Medulla oblongata (tissue), 1 donor: ENCODE measurements around the gene ST3GAL6.

Experiments used
- DNase-seq: peaks from one replicate; pipeline ENCODE4 v3.0.0-alpha.2; 2015; ENCODE audit errors: extremely low spot score

Gene ST3GAL6

DNA sequence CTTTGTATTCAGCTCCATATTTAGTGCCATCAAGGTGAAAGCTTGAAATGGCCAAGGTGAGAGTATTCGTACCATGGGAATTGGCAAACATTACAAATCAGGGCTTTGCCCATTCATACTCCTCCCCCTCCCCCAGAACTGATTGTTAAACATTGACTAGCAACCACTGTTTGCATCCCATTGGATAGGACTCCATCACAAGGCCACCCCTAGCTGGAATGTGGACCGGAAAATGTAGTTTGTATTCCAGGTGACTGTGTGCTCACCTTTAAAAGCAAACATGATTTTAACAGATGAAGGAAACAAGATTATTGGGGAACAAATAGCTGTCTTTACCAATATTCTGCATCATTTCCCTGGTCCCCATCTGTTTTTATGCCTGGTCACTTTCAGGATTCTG is 14.1 kb downstream of the ST3GAL6 start:
- DNase-seq = no peak

GRCh38 chr3:98777801-98778220 is 14.7 kb downstream of the ST3GAL6 start:
- no peak for DNase-seq

DNA sequence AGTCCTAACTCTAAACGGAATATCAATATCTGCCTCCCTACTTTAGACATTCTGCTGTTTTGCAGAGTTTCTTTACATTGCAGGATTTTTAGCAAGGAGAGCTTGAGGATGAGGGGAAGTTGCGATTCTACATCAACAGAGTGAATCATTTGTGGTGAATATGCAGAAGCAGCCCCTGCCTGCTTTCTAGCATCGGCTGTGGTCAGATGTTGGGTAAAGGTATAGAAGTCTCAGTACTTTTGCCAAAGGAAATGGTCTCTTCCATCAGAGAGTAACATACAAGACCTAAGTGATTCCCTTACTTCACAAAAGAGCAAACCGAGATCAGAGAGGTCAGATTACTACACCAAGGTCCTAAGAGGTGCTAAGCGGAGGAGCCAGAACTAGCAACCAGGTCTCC is 15.2 kb downstream of the ST3GAL6 start:
- no peak for DNase-seq

DNA sequence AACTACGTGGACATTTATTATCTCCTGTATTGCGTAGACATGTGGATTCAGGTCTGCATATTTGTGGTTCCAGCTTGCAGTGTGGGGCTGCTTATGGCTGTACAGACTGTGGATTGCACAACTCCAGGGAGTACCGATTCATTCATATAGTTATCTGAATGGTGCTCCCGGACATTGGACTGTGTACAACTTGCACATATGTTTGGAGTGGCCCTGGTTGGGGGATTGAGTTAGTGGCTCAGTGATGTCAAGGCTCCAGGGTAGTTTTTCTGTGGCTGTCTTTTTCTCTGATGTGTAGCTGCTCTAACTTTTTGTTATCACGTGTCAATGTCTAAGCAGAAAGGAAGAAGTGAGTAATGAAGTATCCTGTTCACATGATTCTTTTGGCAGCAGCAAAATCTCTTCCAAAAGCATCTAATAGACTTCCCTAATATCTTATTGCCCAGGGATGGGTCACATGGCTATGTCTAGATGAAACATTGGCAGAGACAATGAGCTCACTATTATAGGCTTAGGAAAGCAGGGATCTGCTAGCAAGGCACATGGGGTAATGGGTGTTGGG is 15.8 kb downstream of the ST3GAL6 start:
- DNase-seq = peak; percentile 73

- DNase-seq = peak; percentile 88
Observed at GRCh38 chr3:98779541-98780335, 16.6 kb downstream of the ST3GAL6 start.

- no peak for DNase-seq
Observed at GRCh38 chr3:98780343-98780742, 17.2 kb downstream of the ST3GAL6 start.

- no peak for DNase-seq
Observed at GRCh38 chr3:98782824-98783500, 19.8 kb downstream of the ST3GAL6 start.

DNA sequence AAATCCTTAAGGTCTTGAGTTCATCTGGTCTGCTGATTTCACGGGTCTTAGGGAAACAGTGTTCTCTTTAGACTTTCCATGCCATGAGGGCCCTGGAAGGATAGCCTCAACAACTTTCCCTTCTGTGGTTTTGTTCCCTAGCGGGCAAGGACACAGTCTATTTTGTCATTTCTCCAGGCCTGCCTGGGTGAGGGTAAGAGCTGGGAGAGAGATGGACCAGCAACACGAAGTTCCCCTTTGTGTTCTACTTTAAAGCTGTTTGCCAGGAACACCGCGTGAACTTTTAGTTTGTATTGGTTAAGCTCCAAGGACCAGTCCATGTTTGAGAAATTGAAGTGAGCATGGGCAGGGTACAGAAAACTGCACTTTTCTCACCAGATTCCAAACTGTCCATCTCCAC is 20.9 kb downstream of the ST3GAL6 start:
- peak; percentile 63 for DNase-seq

- DNase-seq = no peak
Observed at GRCh38 chr3:98784666-98785600, 21.8 kb downstream of the ST3GAL6 start.

DNA sequence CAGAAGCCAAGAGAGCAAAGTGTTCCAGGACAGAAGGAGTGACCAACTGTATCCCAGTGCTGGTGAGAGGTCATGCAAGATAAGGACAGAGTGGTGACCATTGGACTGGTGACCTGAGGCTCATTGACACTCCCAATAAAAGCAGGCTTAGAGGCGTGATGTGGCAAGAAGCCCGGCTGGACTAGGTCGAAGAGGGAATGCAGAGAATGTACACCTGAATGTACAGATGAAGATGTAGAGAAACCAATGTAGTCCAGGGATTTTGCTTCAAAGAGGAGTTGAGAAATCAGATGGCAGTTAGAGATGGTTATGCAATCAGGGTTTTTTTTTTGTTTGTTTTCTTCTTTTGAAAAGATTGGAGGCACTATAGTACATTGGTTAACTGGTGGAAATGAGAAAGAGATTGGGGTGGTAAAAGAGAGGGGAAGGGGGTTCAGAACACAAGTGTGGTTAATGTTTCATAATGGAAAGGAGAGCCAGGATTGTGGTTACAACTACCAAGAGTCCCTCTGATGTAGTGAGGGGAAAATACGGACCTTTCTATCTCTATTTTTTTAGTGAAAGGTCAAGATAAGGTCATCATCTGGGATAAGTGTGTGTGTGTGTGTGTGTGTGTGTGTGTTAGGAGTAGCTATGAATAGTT is 23.3 kb downstream of the ST3GAL6 start:
- DNase-seq = no peak

DNA sequence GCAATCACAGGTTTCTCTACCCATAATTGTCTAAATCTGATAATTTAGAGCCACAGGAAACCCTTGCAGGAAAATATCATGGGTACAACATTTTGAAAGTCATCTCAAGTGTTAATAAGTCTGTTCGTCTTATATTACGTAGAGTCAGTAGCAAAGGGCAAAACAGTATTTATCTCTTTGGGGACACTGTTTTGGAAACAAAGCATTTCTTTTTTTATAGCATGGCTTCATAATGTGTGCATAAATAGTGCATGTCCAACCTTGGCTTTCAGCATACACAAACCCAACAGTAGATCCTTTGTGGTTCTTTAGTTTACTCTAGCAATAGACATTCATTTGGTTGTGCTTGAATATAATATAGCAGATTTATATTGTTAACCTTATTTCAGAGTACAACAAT is 24.0 kb downstream of the ST3GAL6 start:
- no peak for DNase-seq

- peak; percentile 24 for DNase-seq
Observed at GRCh38 chr3:98788651-98789050, 25.5 kb downstream of the ST3GAL6 start.

GRCh38 chr3:98791341-98792325 is 28.5 kb downstream of the ST3GAL6 start:
- DNase-seq = no peak

GRCh38 chr3:98793971-98794370 is 30.8 kb downstream of the ST3GAL6 start:
- no peak for DNase-seq

DNA sequence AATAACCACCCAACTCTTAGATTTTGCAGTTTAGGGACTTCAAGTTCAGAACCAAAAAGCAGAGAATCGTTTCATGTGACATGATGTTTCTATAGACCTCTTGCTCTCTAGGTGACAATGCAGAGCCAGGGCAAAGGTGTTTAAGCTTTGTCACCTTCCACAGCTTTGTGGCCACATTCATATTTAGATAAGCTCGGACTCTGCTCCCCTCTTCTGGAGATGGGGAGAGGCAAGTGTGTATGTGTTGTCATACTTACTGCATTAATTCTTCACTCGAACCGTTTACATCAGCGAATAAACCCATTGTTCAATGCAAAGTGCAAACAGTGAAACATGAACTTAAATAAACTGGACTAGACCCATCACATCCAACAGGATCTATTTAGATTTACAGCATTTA is 33.2 kb downstream of the ST3GAL6 start:
- DNase-seq = no peak

DNA sequence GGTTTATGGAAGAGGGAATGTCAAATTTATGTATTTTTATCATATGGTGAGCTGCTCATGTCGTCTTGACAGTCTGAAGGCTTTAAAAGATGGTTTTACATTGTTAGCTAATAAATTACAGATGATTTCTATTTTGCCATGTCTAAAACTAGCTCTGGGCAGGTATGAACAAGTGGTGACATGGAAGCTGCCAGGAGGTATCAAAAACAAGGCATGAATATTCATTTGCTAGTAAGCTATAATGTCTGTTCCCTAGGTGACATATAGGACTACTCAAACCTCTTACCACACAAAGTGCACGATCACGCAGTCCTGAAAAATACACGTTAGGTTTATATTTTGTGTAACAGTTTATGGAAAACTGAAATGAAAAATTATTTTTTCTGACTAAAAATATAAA is 34.8 kb downstream of the ST3GAL6 start:
- DNase-seq = no peak

GRCh38 chr3:98798820-98799219 is 35.7 kb downstream of the ST3GAL6 start:
- no peak for DNase-seq

DNA sequence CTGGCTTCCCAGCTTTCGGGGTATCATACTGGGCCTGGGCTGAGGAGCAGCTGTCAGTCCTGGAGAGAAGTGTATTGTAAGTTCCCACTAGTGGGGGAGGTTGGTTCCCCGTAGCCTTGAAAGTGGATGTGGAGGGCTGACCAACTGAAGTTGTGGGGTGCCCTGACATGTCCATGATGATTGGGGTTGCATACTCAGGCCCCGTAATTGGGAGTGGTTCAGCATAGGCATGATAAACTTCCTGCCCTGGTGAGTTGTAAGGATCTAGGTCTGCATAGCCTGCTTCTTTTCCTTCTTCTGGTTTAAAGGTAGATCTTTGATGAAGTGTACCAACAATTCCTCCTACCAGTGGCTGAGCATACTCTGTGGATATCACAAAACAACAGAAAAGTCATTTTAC is 36.3 kb downstream of the ST3GAL6 start:
- DNase-seq = no peak

DNA sequence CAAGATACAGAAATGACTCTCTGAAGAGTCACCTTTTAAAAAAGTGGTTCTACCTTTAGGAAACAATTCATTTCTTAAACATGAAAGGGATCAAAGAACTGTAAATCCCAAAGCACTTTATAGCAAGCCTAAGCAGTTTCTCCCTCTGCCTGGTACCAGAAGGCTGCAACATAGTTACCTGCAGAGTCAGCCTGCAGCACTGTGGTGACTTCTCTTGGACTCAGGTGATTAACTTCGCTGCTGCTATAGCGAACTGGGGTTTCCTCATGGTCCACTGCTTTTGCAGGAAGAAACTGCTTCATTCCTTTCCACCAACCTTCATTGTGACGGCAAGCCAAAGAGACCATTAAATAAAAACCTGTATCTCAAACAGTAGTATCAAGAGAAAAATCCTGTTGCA is 37.3 kb downstream of the ST3GAL6 start:
- no peak for DNase-seq
